GM12878 (cell line): ENCODE measurements around the gene SOCS6. TPM values are rescaled to one million over a fixed set of nuclear protein-coding genes. Genes with fewer than 3 reads are reported as not detected.

Experiments
- ATAC-seq: fragments of 200-7000 bp; cut with Tn5 transposase; 3 replicates; pipeline ENCODE4 v1.9.1; 2020; ENCODE audit warnings: mild to moderate bottlenecking, moderate library complexity
- BruUV-seq: library from RNA; stranded (reverse); fragments of 400-500 nt; replicated peaks from 2 replicates; lab custom pipeline; 2021; lab: Mats Ljungman, UMichigan
- CTCF ChIA-PET: fragments of 300-600 bp; sonication (Branson Sonifier 250); formaldehyde crosslinking; extraction: SDS; loops from one replicate; lab custom pipeline; 2021; ENCODE audit warnings: inconsistent platforms; lab: Yijun Ruan, JAX
- POLR2A ChIA-PET: fragments of 350-600 bp; formaldehyde crosslinking; extraction: SDS; loops from one replicate; lab custom pipeline; 2021; ENCODE audit warnings: inconsistent platforms; lab: Charles Lee
- RAD21 ChIA-PET: fragments of 300-600 bp; sonication (Branson Sonifier 250); formaldehyde crosslinking; loops from one replicate; lab custom pipeline; 2023; ENCODE audit warnings: antibody characterized with exemption; ENCODE audit not compliant: unreplicated experiment; lab: Charles Lee
- SMC1A ChIA-PET: fragments of 300-600 bp; sonication (Branson Sonifier 250); formaldehyde crosslinking; loops from one replicate; lab custom pipeline; 2023; ENCODE audit not compliant: unreplicated experiment, uncharacterized antibody; lab: Charles Lee
- DNase-seq: peaks from one replicate; pipeline ENCODE4 v3.0.0-alpha.2; 2011; ENCODE audit warnings: low read depth, low spot score
- FAIRE-seq: peaks from 3 replicates; lab custom pipeline; 2011; peaks lifted over from hg19 to GRCh38; lab: Jason Lieb, UNC
- H2AFZ ChIP-seq: 2 replicates; pipeline ENCODE4 v1.6.0; 2011; ENCODE audit warnings: low read depth, low read length, control low read depth; ENCODE audit not compliant: control insufficient read depth
- H3K27ac ChIP-seq: 2 replicates; pipeline ENCODE4 v1.5.1; 2011; ENCODE audit warnings: control low read depth; ENCODE audit not compliant: control insufficient read depth, insufficient read depth
- H3K27me3 ChIP-seq, 2 experiments: replicated peaks in 1 of 2; 2 replicates each; pipeline versions ENCODE4 v1.6.0 to v1.6.1; 2011; ENCODE audit warnings: low read length in 1 of 2; ENCODE audit not compliant: control insufficient read depth in 2 of 2, insufficient read depth in 2 of 2
- H3K36me3 ChIP-seq, 2 experiments: 2 replicates each; pipeline ENCODE4 v1.5.1; 2011; ENCODE audit warnings: low read length in 1 of 2; ENCODE audit not compliant: control insufficient read depth in 2 of 2, insufficient read depth in 2 of 2
- H3K4me1 ChIP-seq: 2 replicates; pipeline ENCODE4 v1.6.1; 2011; ENCODE audit warnings: mild to moderate bottlenecking, low read length, moderate library complexity, mixed read lengths; ENCODE audit not compliant: control insufficient read depth, insufficient read depth
- H3K4me2 ChIP-seq: 2 replicates; pipeline ENCODE4 v1.6.0; 2011; ENCODE audit warnings: control low read depth; ENCODE audit not compliant: control insufficient read depth, insufficient read depth
- H3K4me3 ChIP-seq: fragments of 200-600 bp; sonication (generic); 2 replicates; pipeline ENCODE4 v1.5.1; 2016
- H3K79me2 ChIP-seq: 2 replicates; pipeline ENCODE4 v1.6.0; 2011; ENCODE audit warnings: low read length; ENCODE audit not compliant: control insufficient read depth, insufficient read depth
- H3K9ac ChIP-seq: 2 replicates; pipeline ENCODE4 v1.8.0; 2011; ENCODE audit warnings: low read length, control low read depth, mixed read lengths; ENCODE audit not compliant: control insufficient read depth, insufficient read depth
- H3K9me3 ChIP-seq: replicated peaks from 3 replicates; pipeline ENCODE4 v1.5.1; 2011; ENCODE audit warnings: mild to moderate bottlenecking, low read length; ENCODE audit not compliant: control insufficient read depth, insufficient read depth
- H4K20me1 ChIP-seq: 2 replicates; pipeline ENCODE4 v1.6.0; 2011; ENCODE audit not compliant: control insufficient read depth, insufficient read depth
- ASH2L ChIP-seq: fragments of 300-600, 200-600 bp; sonication (generic); IDR thresholded peaks from 2 replicates; pipeline ENCODE4 v1.6.1; 2017; ENCODE audit warnings: low read depth, mild to moderate bottlenecking, borderline replicate concordance
- ATF7 ChIP-seq: fragments of 450-650 bp; IDR thresholded peaks from 2 replicates; pipeline ENCODE4 v1.6.1; 2016; ENCODE audit warnings: low read depth, mild to moderate bottlenecking
- GATAD2B ChIP-seq: fragments of 450-650 bp; conservative IDR thresholded peaks from 2 replicates; pipeline ENCODE4 v1.6.1; 2017; ENCODE audit warnings: low read depth, mild to moderate bottlenecking, moderate library complexity
- JUND ChIP-seq: IDR thresholded peaks from 2 replicates; pipeline ENCODE4 v1.6.1; 2012; ENCODE audit warnings: low read depth, mild to moderate bottlenecking, low read length, improper control_type of control experiment, moderate library complexity
- LARP7 ChIP-seq: fragments of 450-650 bp; IDR thresholded peaks from 2 replicates; pipeline ENCODE4 v1.6.1; 2017; ENCODE audit warnings: mild to moderate bottlenecking
- MTA2 ChIP-seq: fragments of 450-650 bp; IDR thresholded peaks from 2 replicates; pipeline ENCODE4 v1.6.1; 2016; ENCODE audit warnings: low read depth, mild to moderate bottlenecking, moderate library complexity
- NR2C1 ChIP-seq: fragments of 450-650 bp; IDR thresholded peaks from 2 replicates; pipeline ENCODE4 v1.6.1; 2017; ENCODE audit warnings: antibody characterized with exemption, mild to moderate bottlenecking, moderate library complexity
- NR2C2 ChIP-seq: IDR thresholded peaks from 2 replicates; pipeline ENCODE4 v1.6.1; 2011; ENCODE audit warnings: borderline replicate concordance, low read depth; ENCODE audit not compliant: control insufficient read depth, insufficient read length
- POLR2AphosphoS2 ChIP-seq: IDR thresholded peaks from 2 replicates; pipeline ENCODE4 v1.6.1; 2011; ENCODE audit warnings: low read depth, mild to moderate bottlenecking, low read length, improper control_type of control experiment, moderate library complexity
- SREBF1 ChIP-seq: IDR thresholded peaks from 2 replicates; pipeline ENCODE4 v1.6.1; 2012; ENCODE audit warnings: mild to moderate bottlenecking, low read length
- TCF3 ChIP-seq: IDR thresholded peaks from 2 replicates; pipeline ENCODE4 v1.6.1; 2012; ENCODE audit warnings: low read depth, mild to moderate bottlenecking, low read length, borderline replicate concordance; ENCODE audit not compliant: insufficient read depth
- YY1 ChIP-seq: IDR thresholded peaks from 2 replicates; pipeline ENCODE4 v1.6.1; 2011; ENCODE audit warnings: low read depth, mild to moderate bottlenecking, low read length
- WGBS: methylation state at CpG from one replicate; pipeline ENCODE4 v1.1.6; 2016; ENCODE audit warnings: low lambda C conversion rate; ENCODE audit not compliant: insufficient replicate concordance, insufficient coverage; ENCODE audit errors: missing lambda C conversion rate; 5-methylcytosine and 5-hydroxymethylcytosine counted together
- in situ Hi-C: fragments of 300-500 bp; cut with MboI; formaldehyde crosslinking; loops from 9 replicates; pipeline ENCODE4 v1.14.3; 2018; ENCODE audit warnings: mixed read lengths
- intact Hi-C: fragments of 100-400 bp; cut with micrococcal nuclease; formaldehyde crosslinking; loops from one replicate; pipeline ENCODE4 v1.14.2; 2022; ENCODE audit not compliant: unreplicated experiment
- polyA plus RNA-seq, 11 experiments: library from polyadenylated mRNA; depleted of rRNA in 4 of 11; unstranded in 6 of 11; stranded (reverse) in 5 of 11; fragments of >200 nt; fragmentation: Nextera tagmentation in 4 of 11; fragmentation: Illumina TruSeq in 1 of 11; extraction: Ambion mirVana in 4 of 11; extraction: Trizol in 1 of 11; gene quantifications; 1 replicate in 1 of 11; 2 replicates in 10 of 11; pipeline versions ENCODE4 v1.2.1 to v1.2.3, GENCODE V29; 2011 to 2016; ENCODE audit warnings: inconsistent platforms in 2 of 11, missing spikeins in 2 of 11, low read depth in 1 of 11
- total RNA-seq, 4 experiments: library from RNA; depleted of rRNA in 3 of 4; stranded (reverse); fragments of >200 nt in 3 of 4; fragmentation: Illumina TruSeq in 1 of 4; extraction: Trizol in 1 of 4; gene quantifications; 2 replicates each; pipeline versions ENCODE4 v1.2.1 to v1.2.3, GENCODE V29; 2013 to 2021
- TF ChIP-seq, protein P1 (sequence below): fragments of 150-350 bp; IDR thresholded peaks from 2 replicates; pipeline ENCODE4 v1.6.1; 2016; ENCODE audit warnings: low read depth, low read length

SOCS6 gene
- total and polyA plus RNA-seq, 10 of the 15 experiments (the other 5 are each of a cell fraction or from before 2014, with no cell fraction given), result 1.6 to 6.1 (median 4.1) TPM

DNA sequence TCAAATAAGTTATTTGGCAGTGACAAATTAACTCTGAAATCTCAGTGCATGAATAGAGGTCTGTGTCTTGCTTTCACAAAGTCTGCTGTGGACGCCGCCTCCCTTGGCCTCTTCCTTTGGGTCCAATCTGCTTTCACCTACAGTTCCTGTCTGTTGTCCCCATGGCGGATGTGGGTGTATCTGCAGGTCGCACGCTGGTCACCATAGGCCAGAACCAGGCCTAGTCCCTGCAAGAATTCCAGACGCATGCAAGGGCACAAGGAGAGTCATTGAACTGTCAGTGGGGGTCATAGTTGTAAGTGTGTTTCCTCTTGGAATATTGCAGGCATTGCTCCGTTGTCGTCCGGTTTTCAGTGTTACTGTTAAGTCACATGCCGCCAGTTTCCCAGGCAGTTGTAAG lies 7.4 kb downstream of the SOCS6 start:
- ATAC-seq (no peak), FAIRE-seq (no peak), DNase-seq (no peak)
- Histone ChIP-seq H3K4me2 (no peak overlapping the region), H3K4me3 (no peak overlapping the region), H4K20me1 (no peaks in the 10 kb centered on the region), H3K4me1 (peaks cover 5% of the 10 kb centered on the region), H3K27me3 (no peaks in the 10 kb centered on the region), H3K27ac (no peak overlapping the region), H2AFZ (no peak overlapping the region), H3K9ac (no peak overlapping the region), H3K9me3 (no peaks in the 10 kb centered on the region), H3K79me2 (peaks cover 34% of the 10 kb centered on the region), H3K36me3 (no peaks in the 10 kb centered on the region)
- ChIA-PET CTCF (no interaction called here), RAD21 (no interaction called here), POLR2A (no interaction called here), SMC1A (interaction anchor here (1.2 kb wide), 1 partner anchor 101 kb away, joined by 3 read pairs; no protein-coding TSS in a partner anchor)
- in situ Hi-C loops, result no loop called here
- intact Hi-C loops, result no loop called here
- BruUV-seq, result no TSS peak
- TF ChIP-seq NR2C1, result no peak
- TF ChIP-seq GATAD2B, result no peak
- no peak for TF ChIP-seq SREBF1
- TF ChIP-seq, protein P1, sequence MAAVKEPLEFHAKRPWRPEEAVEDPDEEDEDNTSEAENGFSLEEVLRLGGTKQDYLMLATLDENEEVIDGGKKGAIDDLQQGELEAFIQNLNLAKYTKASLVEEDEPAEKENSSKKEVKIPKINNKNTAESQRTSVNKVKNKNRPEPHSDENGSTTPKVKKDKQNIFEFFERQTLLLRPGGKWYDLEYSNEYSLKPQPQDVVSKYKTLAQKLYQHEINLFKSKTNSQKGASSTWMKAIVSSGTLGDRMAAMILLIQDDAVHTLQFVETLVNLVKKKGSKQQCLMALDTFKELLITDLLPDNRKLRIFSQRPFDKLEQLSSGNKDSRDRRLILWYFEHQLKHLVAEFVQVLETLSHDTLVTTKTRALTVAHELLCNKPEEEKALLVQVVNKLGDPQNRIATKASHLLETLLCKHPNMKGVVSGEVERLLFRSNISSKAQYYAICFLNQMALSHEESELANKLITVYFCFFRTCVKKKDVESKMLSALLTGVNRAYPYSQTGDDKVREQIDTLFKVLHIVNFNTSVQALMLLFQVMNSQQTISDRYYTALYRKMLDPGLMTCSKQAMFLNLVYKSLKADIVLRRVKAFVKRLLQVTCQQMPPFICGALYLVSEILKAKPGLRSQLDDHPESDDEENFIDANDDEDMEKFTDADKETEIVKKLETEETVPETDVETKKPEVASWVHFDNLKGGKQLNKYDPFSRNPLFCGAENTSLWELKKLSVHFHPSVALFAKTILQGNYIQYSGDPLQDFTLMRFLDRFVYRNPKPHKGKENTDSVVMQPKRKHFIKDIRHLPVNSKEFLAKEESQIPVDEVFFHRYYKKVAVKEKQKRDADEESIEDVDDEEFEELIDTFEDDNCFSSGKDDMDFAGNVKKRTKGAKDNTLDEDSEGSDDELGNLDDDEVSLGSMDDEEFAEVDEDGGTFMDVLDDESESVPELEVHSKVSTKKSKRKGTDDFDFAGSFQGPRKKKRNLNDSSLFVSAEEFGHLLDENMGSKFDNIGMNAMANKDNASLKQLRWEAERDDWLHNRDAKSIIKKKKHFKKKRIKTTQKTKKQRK, result no peak
- WGBS, result 92% methylated on average over 10 of the region's 10 CpGs

DNA sequence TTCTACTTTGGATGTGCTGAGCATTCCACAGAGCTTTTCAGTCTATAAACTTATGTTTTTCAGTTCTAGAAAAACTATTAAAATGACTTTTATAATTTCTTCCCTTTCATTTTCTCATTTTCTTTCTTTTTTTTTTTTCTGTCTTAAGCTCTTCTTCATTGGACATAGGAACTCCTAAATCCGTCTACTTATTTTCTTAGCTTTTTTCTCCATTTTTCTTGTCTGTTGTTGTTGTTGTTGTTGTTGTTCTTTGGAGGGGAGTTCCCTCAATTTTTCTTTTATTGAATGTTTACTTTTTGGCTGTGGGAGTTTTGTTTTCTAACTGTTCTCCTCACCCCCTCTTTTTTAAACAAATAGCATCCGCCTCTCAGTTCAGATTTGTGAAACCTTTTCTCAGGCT lies 7.9 kb downstream of the SOCS6 start:
- ChIA-PET POLR2A (interaction anchor here (0.7 kb wide), 1 partner anchor 139 kb away, joined by 3 read pairs; no protein-coding TSS in a partner anchor), RAD21 (no interaction called here), CTCF (no interaction called here), SMC1A (no interaction called here)
- no TSS peak for BruUV-seq
- Histone ChIP-seq H2AFZ (no peak overlapping the region), H3K4me3 (no peak overlapping the region), H3K9me3 (no peaks in the 10 kb centered on the region), H3K9ac (no peak overlapping the region), H3K27ac (no peak overlapping the region), H3K79me2 (peaks cover 36% of the 10 kb centered on the region), H3K36me3 (no peaks in the 10 kb centered on the region), H3K27me3 (no peaks in the 10 kb centered on the region), H3K4me1 (peaks cover 5% of the 10 kb centered on the region), H4K20me1 (no peaks in the 10 kb centered on the region), H3K4me2 (no peak overlapping the region)
- no peak for DNase-seq
- intact Hi-C loops, result no loop called here
- no peak for TF ChIP-seq POLR2AphosphoS2
- no peak for TF ChIP-seq TCF3
- TF ChIP-seq LARP7, result no peak
- TF ChIP-seq JUND, result no peak
- no peak for TF ChIP-seq ASH2L
- no peak for TF ChIP-seq NR2C2
- TF ChIP-seq ATF7, result no peak
- no peak for TF ChIP-seq YY1
- no peak for TF ChIP-seq MTA2
- no peak for FAIRE-seq
- in situ Hi-C loops, result no loop called here
- no peak for ATAC-seq
- 97% methylated on average over 2 of the region's 2 CpGs for WGBS
